ENCODE measurements around the gene MS4A8. TPM values are rescaled to one million over a fixed set of nuclear protein-coding genes. Genes with fewer than 3 reads are reported as not detected.
"Not testable (repeated sequence)": the region's sequence is repeated elsewhere in the genome, so short reads cannot be mapped to it uniquely, and the experiment has no call there.

Gene MS4A8
- total RNA-seq, 2 donors from 2014 or later: not detected

DNA sequence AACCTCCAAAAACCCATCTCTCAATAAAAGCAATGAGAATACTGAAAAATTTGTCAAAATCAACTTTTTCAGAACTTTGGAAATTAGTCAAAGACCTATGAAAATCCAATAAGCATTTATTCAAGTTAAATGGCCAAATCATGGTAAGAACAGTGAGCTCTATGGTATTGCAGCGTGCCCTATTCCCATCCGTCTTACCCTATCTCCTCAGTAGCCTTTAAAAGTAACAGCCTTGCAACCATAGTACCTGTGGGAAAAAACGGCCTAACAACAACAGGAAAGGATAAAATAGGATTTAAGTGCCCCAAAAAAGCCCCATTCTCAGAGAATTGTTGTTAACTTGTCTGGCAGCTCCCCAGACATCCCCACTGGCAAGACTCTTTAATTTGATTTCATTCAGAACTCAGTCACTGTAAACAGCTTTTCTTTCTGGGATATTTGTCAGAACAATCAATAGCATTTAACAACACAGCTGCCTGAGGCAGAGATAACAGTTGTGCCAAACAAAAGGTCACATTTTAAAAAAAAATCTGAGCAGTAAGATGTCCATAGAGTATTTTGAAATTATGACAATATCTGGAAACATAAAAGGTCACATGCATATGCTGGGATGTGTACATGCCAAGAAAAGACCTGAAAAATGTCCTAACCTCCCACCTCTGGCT is 18.8 kb upstream of the MS4A8 start:
- H3K9me3 ChIP-seq: peaks cover 0 to 36% of the 10 kb centered on the region in 2 donors
- no peak for DNase-seq (ENCODE audit: low spot score)
- no peak overlapping the region for H3K27ac ChIP-seq
- TF ChIP-seq CTCF (IDR thresholded peaks at IDR 0.05): no peak
- H3K4me1 ChIP-seq: no peaks in the 10 kb centered on the region
- no peaks in the 10 kb centered on the region for H3K36me3 ChIP-seq
- H3K27me3 ChIP-seq: no peaks in the 10 kb centered on the region
- H3K4me3 ChIP-seq: no peak overlapping the region

GRCh38 chr11:60684541-60684848 is 14.9 kb upstream of the MS4A8 start:
- H3K4me3 ChIP-seq; H3K27ac ChIP-seq; DNase-seq (ENCODE audit: low spot score); H3K36me3 ChIP-seq; H3K4me1 ChIP-seq; H3K27me3 ChIP-seq: not testable (repeated sequence)
- H3K9me3 ChIP-seq: peaks cover 0 to 15% of the 10 kb centered on the region in 2 donors

GRCh38 chr11:60691661-60692060 is 7.8 kb upstream of the MS4A8 start:
- no peak for TF ChIP-seq CTCF (IDR thresholded peaks at IDR 0.05)
- no peak overlapping the region for H3K4me3 ChIP-seq
- no peaks in the 10 kb centered on the region for H3K4me1 ChIP-seq
- H3K27me3 ChIP-seq: no peaks in the 10 kb centered on the region
- no peaks in the 10 kb centered on the region for H3K36me3 ChIP-seq
- H3K27ac ChIP-seq: no peak overlapping the region
- H3K9me3 ChIP-seq: no peaks in the 10 kb centered on the region
- no peak for DNase-seq (ENCODE audit: low spot score)

DNA sequence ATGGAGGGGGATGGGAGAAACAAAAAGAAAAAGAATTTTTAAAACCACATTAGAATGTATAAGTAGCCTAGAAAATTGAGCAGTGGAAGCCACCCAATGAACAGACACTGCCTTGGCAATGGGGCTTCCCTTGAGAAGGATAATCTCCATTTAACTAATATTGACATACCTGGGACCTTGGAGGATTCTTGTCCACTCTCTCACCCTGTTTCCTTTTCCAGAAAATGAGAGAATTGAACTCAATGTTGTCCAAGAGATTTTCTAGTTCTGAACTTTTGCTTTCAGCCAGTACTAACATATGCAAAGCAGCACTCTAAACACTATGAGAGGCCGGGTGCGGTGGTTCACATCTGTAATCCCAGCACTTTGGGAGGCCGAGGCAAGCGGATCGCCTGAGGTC is 524 bp downstream of the MS4A8 start:
- Histone ChIP-seq H3K27me3 (no peaks in the 10 kb centered on the region), H3K4me1 (no peaks in the 10 kb centered on the region), H3K9me3 (no peaks in the 10 kb centered on the region), H3K36me3 (no peaks in the 10 kb centered on the region), H3K27ac (no peak overlapping the region), H3K4me3 (no peak overlapping the region)
- no peak for DNase-seq (ENCODE audit: low spot score)
- no peak for TF ChIP-seq CTCF (IDR thresholded peaks at IDR 0.05)

- Histone ChIP-seq H3K4me3 (no peak overlapping the region), H3K4me1 (no peaks in the 10 kb centered on the region), H3K27ac (no peak overlapping the region), H3K9me3 (no peaks in the 10 kb centered on the region), H3K36me3 (no peaks in the 10 kb centered on the region), H3K27me3 (no peaks in the 10 kb centered on the region)
- peak in 1 of 2 donors; percentile 25 for TF ChIP-seq CTCF (IDR thresholded peaks at IDR 0.05)
- peak; percentile 38 for DNase-seq (ENCODE audit: low spot score)
Measured at GRCh38 chr11:60700689-60701468, 1.5 kb downstream of the MS4A8 start.

- Histone ChIP-seq H3K4me1 (no peaks in the 10 kb centered on the region), H3K9me3 (no peaks in the 10 kb centered on the region), H3K36me3 (no peaks in the 10 kb centered on the region), H3K4me3 (no peak overlapping the region), H3K27ac (no peak overlapping the region), H3K27me3 (no peaks in the 10 kb centered on the region)
- no peak for DNase-seq (ENCODE audit: low spot score)
- TF ChIP-seq CTCF (IDR thresholded peaks at IDR 0.05): no peak
Measured at GRCh38 chr11:60701469-60701818, 2.0 kb downstream of the MS4A8 start.

Measured in right atrium auricular region (tissue), 2 donors.